BE2C (cell line): ENCODE results near the gene MPPED1.

ENCODE experiments used
- DNase-seq: peaks from one replicate; pipeline ENCODE4 v3.0.0-alpha.2; 2020
- H3K27me3 ChIP-seq: fragments of 250-450 bp; sonication (Bioruptor Pico); 2 replicates; pipeline ENCODE4 v1.5.1; 2020; ENCODE audit warnings: mild to moderate bottlenecking
- H3K36me3 ChIP-seq: fragments of 250-450 bp; sonication (Bioruptor Pico); 2 replicates; pipeline ENCODE4 v1.5.1; 2020; ENCODE audit warnings: mild to moderate bottlenecking
- H3K4me1 ChIP-seq: fragments of 250-450 bp; sonication (Bioruptor Pico); 2 replicates; pipeline ENCODE4 v1.5.1; 2020
- H3K4me3 ChIP-seq: 2 replicates; pipeline ENCODE4 v1.5.1; 2011; ENCODE audit warnings: low read depth, low read length
- H3K9me3 ChIP-seq: fragments of 250-450 bp; sonication (Bioruptor Pico); 2 replicates; pipeline ENCODE4 v1.5.1; 2020
- TF ChIP-seq, protein P1 (sequence below): IDR thresholded peaks from 2 replicates; pipeline ENCODE4 v1.5.1; 2012; ENCODE audit warnings: mild to moderate bottlenecking, low read depth, low read length

MPPED1 gene

DNA sequence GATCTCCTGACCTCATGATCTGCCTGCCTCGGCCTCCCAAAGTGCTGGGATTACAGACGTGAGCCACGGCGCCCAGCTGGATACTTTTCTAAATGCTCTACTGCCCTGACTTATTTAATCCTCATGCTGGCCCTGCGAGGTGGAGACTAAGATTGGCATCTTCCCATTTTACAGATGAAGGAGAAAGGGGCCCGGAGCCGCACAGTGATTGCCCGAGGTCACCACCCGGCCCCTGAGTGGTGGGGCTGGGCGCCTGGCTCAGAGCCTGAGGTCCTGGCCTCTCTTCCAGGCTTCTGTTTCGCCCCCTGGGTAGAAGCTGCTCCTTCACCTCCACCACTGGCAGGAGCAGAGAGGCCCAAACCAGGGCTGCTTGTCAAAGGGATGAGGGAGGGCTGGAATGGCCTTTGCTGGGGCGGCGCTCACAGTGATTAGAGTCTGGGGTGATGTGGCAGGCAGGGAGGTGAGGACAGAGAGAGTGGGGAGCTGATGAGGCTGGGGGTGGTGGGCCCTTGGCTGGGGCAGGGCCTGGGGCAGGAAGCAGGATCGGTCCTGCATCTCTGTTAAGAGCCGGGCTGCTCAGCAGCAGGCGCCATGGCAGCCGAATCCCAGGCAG, 15.4 kb upstream of the MPPED1 start:
- Histone ChIP-seq H3K4me3 (no peak overlapping the region), H3K27me3 (no peaks in the 10 kb centered on the region), H3K4me1 (no peaks in the 10 kb centered on the region), H3K36me3 (no peaks in the 10 kb centered on the region), H3K9me3 (no peaks in the 10 kb centered on the region)
- TF ChIP-seq, protein P1, sequence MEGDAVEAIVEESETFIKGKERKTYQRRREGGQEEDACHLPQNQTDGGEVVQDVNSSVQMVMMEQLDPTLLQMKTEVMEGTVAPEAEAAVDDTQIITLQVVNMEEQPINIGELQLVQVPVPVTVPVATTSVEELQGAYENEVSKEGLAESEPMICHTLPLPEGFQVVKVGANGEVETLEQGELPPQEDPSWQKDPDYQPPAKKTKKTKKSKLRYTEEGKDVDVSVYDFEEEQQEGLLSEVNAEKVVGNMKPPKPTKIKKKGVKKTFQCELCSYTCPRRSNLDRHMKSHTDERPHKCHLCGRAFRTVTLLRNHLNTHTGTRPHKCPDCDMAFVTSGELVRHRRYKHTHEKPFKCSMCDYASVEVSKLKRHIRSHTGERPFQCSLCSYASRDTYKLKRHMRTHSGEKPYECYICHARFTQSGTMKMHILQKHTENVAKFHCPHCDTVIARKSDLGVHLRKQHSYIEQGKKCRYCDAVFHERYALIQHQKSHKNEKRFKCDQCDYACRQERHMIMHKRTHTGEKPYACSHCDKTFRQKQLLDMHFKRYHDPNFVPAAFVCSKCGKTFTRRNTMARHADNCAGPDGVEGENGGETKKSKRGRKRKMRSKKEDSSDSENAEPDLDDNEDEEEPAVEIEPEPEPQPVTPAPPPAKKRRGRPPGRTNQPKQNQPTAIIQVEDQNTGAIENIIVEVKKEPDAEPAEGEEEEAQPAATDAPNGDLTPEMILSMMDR: no peak
- DNase-seq: no peak

DNA sequence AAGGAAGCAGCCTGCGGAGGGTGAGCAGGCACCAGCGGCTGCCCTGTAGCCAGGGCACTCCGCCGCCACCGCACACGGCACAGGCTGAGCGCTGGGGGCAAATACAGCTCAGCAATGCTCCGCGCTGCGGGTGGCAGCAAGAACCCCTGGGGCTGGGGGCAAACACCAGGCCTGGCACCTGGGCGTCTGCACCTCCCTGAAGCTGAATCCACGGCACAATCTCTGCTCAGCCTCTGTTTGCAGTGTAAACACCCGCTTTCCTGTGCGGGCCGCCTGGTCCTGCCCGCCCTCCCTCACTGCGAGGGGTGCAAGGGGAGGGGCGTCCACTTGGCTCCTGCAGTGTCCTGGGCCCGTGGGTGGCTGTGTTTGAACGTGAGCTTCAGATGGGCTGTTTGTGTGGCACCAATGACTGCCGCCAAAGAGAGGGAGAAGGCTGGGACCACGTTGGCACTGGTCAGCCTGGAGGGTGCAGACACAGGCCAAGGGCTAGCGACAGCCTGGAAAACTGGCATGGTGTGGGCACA, 14.8 kb upstream of the MPPED1 start:
- no peak overlapping the region for H3K4me3 ChIP-seq
- no peaks in the 10 kb centered on the region for H3K27me3 ChIP-seq
- H3K36me3 ChIP-seq: no peaks in the 10 kb centered on the region
- no peak for DNase-seq
- no peaks in the 10 kb centered on the region for H3K9me3 ChIP-seq
- TF ChIP-seq, protein P1: no peak
- no peaks in the 10 kb centered on the region for H3K4me1 ChIP-seq

DNA sequence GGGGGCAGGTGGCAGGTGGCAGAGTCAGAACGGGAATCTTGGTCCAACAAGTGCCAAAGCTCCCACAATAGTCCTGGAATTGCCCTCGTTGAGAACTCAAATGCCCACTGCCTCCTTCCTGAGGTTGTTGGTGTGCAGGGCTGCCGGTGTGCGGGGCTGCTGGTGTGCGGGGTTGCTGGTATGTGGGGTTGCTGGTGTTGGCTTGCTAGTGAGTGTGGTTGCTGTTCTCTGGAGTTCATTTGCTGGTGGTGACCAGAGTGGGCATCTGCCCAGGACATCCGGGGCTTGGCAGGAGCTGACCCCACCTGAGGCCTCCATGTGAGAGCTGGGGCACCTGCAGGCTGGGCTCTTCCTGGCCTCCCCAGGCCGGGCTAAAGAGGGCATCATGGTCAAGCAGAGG, 14.0 kb upstream of the MPPED1 start:
- H3K4me3 ChIP-seq: no peak overlapping the region
- no peaks in the 10 kb centered on the region for H3K9me3 ChIP-seq
- H3K27me3 ChIP-seq: no peaks in the 10 kb centered on the region
- DNase-seq: no peak
- no peaks in the 10 kb centered on the region for H3K4me1 ChIP-seq
- TF ChIP-seq, protein P1: no peak
- no peaks in the 10 kb centered on the region for H3K36me3 ChIP-seq

DNA sequence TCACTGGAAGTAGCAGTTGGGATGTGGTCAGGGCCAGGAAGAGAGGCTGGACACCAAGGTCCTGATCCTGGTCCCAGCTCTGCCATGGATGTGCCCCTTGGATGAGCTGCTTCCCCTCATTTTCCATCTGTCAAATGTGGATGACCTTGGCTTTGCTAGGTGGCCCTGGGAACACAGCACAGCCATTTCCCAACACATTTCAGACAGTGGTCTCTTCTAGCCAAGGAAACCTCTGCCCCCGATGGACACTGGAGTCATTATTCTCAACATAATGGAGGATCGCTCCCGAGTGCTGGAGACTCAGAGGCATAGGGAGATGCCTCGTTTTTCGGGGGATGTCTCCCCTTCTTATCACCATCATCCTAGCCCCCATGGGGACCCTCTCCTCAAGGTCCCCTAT, 13.6 kb upstream of the MPPED1 start:
- no peaks in the 10 kb centered on the region for H3K4me1 ChIP-seq
- H3K27me3 ChIP-seq: no peaks in the 10 kb centered on the region
- TF ChIP-seq, protein P1: no peak
- no peaks in the 10 kb centered on the region for H3K9me3 ChIP-seq
- DNase-seq: no peak
- no peaks in the 10 kb centered on the region for H3K36me3 ChIP-seq
- H3K4me3 ChIP-seq: no peak overlapping the region

DNA sequence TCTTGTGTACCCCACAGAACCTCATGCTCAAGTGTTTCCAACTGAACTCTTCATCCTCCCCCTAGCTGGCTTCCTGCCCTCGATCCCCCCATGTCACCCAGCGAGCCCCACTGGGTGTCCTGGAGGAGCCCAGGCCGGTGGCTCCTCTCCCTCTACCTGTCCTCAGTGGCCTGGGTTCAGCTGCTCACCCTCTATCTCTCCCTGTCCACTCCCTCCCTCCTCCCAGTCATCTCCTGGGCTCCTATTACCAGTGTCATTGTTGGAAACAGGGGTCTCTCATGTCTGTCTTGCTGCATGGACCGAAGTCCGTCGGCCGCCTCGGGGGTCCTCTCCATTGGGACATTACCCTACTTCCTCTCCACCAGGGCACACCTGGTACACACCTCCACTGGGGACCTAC, 12.9 kb upstream of the MPPED1 start:
- DNase-seq: no peak
- Histone ChIP-seq H3K4me1 (no peaks in the 10 kb centered on the region), H3K9me3 (no peaks in the 10 kb centered on the region), H3K4me3 (no peak overlapping the region), H3K27me3 (no peaks in the 10 kb centered on the region), H3K36me3 (no peaks in the 10 kb centered on the region)
- TF ChIP-seq, protein P1: no peak

DNA sequence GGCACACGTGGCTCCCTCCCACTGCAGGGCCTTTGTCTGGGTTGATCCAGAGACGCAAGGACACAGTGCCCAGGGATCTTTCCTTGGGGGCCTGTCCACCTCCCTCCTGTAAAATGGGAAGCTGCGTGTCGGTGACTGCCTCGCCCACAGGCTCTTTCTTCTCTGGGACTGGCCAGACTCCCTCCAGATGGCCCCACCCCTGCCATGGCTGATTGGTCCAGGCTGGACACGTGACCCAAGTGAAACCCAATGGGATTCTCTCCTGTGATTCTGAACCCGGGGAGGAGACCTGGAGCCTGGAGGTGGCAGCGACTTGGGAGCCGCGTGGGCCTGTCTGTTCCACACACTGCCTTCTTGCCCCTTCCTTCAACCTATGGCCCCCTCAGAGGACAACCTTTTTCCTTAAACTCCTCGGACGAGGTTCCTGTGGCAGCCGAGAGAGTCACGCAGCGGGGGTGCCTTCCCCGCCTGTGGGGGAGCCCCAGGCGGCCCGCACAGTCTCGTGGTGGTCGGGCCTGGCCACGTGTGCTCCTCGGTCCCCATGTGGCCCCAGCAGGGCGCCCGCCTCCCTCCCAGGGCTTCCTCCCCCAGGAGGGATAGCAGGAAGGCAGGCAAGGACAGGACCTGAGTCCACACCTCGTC, 12.4 kb upstream of the MPPED1 start:
- TF ChIP-seq, protein P1: no peak
- Histone ChIP-seq H3K27me3 (no peaks in the 10 kb centered on the region), H3K36me3 (no peaks in the 10 kb centered on the region), H3K9me3 (no peaks in the 10 kb centered on the region), H3K4me3 (no peak overlapping the region), H3K4me1 (no peaks in the 10 kb centered on the region)
- DNase-seq: peak; percentile 62
